HG03558 (cell line): ENCODE data around the gene PDE5A.
"Not testable (repeated sequence)": the region's sequence is repeated elsewhere in the genome, so short reads cannot be mapped to it uniquely, and the experiment has no call there.

Source experiments
- ATAC-seq: cut with Tn5 transposase; IDR thresholded peaks from one replicate; pipeline ENCODE4 v1.9.1; 2021; ENCODE audit warnings: moderate number of reproducible peaks; ENCODE audit not compliant: unreplicated experiment; ENCODE audit errors: extremely low read depth

The PDE5A gene

GRCh38 chr4:119628281-119629141, at the start of gene PDE5A:
Gene PDE5A (minus strand): TSS chr4:119628804. CDS start chr4:119628671, 133 bp downstream.
- peak; percentile 81 for ATAC-seq

GRCh38 chr4:119676101-119676500, 47.5 kb upstream of the PDE5A start:
- ATAC-seq = no peak

GRCh38 chr4:119675391-119675790, 46.8 kb upstream of the PDE5A start:
- no peak for ATAC-seq

- ATAC-seq = no peak
Measured at GRCh38 chr4:119672938-119673337, 44.3 kb upstream of the PDE5A start.

GRCh38 chr4:119672086-119672485, 43.5 kb upstream of the PDE5A start:
- no peak for ATAC-seq

- no peak for ATAC-seq
Measured at GRCh38 chr4:119671205-119671604, 42.6 kb upstream of the PDE5A start.

GRCh38 chr4:119667802-119668201, 39.2 kb upstream of the PDE5A start:
- ATAC-seq = no peak

- ATAC-seq = no peak
Measured at GRCh38 chr4:119666653-119667091, 38.1 kb upstream of the PDE5A start.

- no peak for ATAC-seq
Measured at GRCh38 chr4:119665752-119666151, 37.1 kb upstream of the PDE5A start.

GRCh38 chr4:119664168-119664907, 35.7 kb upstream of the PDE5A start:
- no peak for ATAC-seq

GRCh38 chr4:119663160-119663788, 34.7 kb upstream of the PDE5A start:
- ATAC-seq = no peak

- ATAC-seq = not testable (repeated sequence)
Measured at GRCh38 chr4:119662612-119663011, 34.0 kb upstream of the PDE5A start.

GRCh38 chr4:119661231-119661630, 32.6 kb upstream of the PDE5A start:
- no peak for ATAC-seq

- no peak for ATAC-seq
Measured at GRCh38 chr4:119659576-119659975, 31.0 kb upstream of the PDE5A start.

GRCh38 chr4:119657111-119657611, 28.6 kb upstream of the PDE5A start:
- ATAC-seq = no peak

GRCh38 chr4:119656342-119656741, 27.7 kb upstream of the PDE5A start:
- no peak for ATAC-seq

GRCh38 chr4:119655111-119655837, 26.7 kb upstream of the PDE5A start:
- ATAC-seq = no peak

GRCh38 chr4:119653990-119654389, 25.4 kb upstream of the PDE5A start:
- ATAC-seq = no peak

- no peak for ATAC-seq
Measured at GRCh38 chr4:119652998-119653397, 24.4 kb upstream of the PDE5A start.

GRCh38 chr4:119648398-119648797, 19.8 kb upstream of the PDE5A start:
- ATAC-seq = no peak
